Astrocyte (in vitro differentiated cells and primary cell): ENCODE measurements around the gene ZMYND15. TPM values are rescaled to one million over a fixed set of nuclear protein-coding genes. Genes with fewer than 3 reads are reported as not detected.

Source experiments
- DNase-seq: peaks from one replicate; pipeline ENCODE4 v3.0.0-alpha.2; 2010; ENCODE audit warnings: low read depth
- FAIRE-seq: peaks from 2 replicates; lab custom pipeline; 2011; peaks lifted over from hg19 to GRCh38; lab: Jason Lieb, UNC
- H2AFZ ChIP-seq: 2 replicates; pipeline ENCODE4 v1.6.0; 2012; ENCODE audit warnings: low read depth, low read length, inconsistent platforms
- H3K27ac ChIP-seq: 2 replicates; pipeline ENCODE4 v1.5.1; 2011; ENCODE audit warnings: low read depth, low read length, inconsistent platforms
- H3K27me3 ChIP-seq: 2 replicates; pipeline ENCODE4 v1.6.0; 2011; ENCODE audit warnings: low read length, inconsistent platforms; ENCODE audit not compliant: insufficient read depth
- H3K36me3 ChIP-seq: 2 replicates; pipeline ENCODE4 v1.5.1; 2011; ENCODE audit warnings: low read length, inconsistent platforms; ENCODE audit not compliant: insufficient read depth
- H3K4me1 ChIP-seq: 2 replicates; pipeline ENCODE4 v1.5.1; 2011; ENCODE audit warnings: low read length, inconsistent platforms; ENCODE audit not compliant: insufficient read depth
- H3K4me2 ChIP-seq: 2 replicates; pipeline ENCODE4 v1.6.0; 2012; ENCODE audit warnings: low read length, inconsistent platforms
- H3K4me3 ChIP-seq: 2 replicates; pipeline ENCODE4 v1.5.1; 2011; ENCODE audit warnings: low read depth, mild to moderate bottlenecking, low read length, inconsistent platforms; ENCODE audit not compliant: insufficient read depth
- H3K79me2 ChIP-seq: 2 replicates; pipeline ENCODE4 v1.6.0; 2012; ENCODE audit warnings: mild to moderate bottlenecking, low read length, inconsistent platforms; ENCODE audit not compliant: insufficient read depth
- H3K9ac ChIP-seq: 2 replicates; pipeline ENCODE4 v1.6.0; 2012; ENCODE audit warnings: mild to moderate bottlenecking, low read length, inconsistent platforms
- H3K9me3 ChIP-seq: 2 replicates; pipeline ENCODE4 v1.5.1; 2012; ENCODE audit warnings: low read depth, mild to moderate bottlenecking, low read length, inconsistent platforms; ENCODE audit not compliant: insufficient read depth
- H4K20me1 ChIP-seq: 2 replicates; pipeline ENCODE4 v1.6.0; 2012; ENCODE audit warnings: low read length, inconsistent platforms; ENCODE audit not compliant: insufficient read depth
- H3K27ac Mint-ChIP-seq: one replicate; pipeline ENCODE4 v1.8.0; 2021; ENCODE audit warnings: mild to moderate bottlenecking, mixed read lengths; ENCODE audit not compliant: unreplicated experiment
- H3K27me3 Mint-ChIP-seq: one replicate; pipeline ENCODE4 v1.8.0; 2021; ENCODE audit warnings: low read depth, mixed read lengths; ENCODE audit not compliant: unreplicated experiment
- H3K36me3 Mint-ChIP-seq: one replicate; pipeline ENCODE4 v1.8.0; 2021; ENCODE audit warnings: low read depth, mixed read lengths; ENCODE audit not compliant: unreplicated experiment
- H3K4me1 Mint-ChIP-seq: one replicate; pipeline ENCODE4 v1.8.0; 2021; ENCODE audit warnings: low read depth, mixed read lengths; ENCODE audit not compliant: unreplicated experiment
- H3K4me3 Mint-ChIP-seq: one replicate; pipeline ENCODE4 v1.8.0; 2021; ENCODE audit warnings: mild to moderate bottlenecking, moderate library complexity, mixed read lengths; ENCODE audit not compliant: unreplicated experiment
- H3K9me3 Mint-ChIP-seq: one replicate; pipeline ENCODE4 v1.8.0; 2021; ENCODE audit warnings: mild to moderate bottlenecking, mixed read lengths; ENCODE audit not compliant: unreplicated experiment
- CTCF ChIP-seq: IDR thresholded peaks from 2 replicates; pipeline ENCODE4 v1.5.1; 2011; ENCODE audit warnings: low read depth, mild to moderate bottlenecking, inconsistent platforms, low read length, moderate library complexity; ENCODE audit not compliant: insufficient read depth
- EZH2 ChIP-seq: IDR thresholded peaks from 2 replicates; pipeline ENCODE4 v1.6.1; 2012; ENCODE audit warnings: mild to moderate bottlenecking, low read length, inconsistent platforms; ENCODE audit not compliant: insufficient read depth
- total RNA-seq: library from RNA; stranded (reverse); gene quantifications from 2 replicates; pipeline ENCODE4 v1.2.1, GENCODE V29; 2021

Gene ZMYND15
- total RNA-seq, 1 donor from 2014 or later = 0.09 TPM

- Histone ChIP-seq H3K27ac (no peak overlapping the region), H3K79me2 (no peaks in the 10 kb centered on the region), H3K4me3 (peak overlapping the region; percentile 63), H3K4me1 (peaks cover 12% of the 10 kb centered on the region), H3K36me3 (no peaks in the 10 kb centered on the region), H3K27me3 (peaks cover 38% of the 10 kb centered on the region), H2AFZ (peak overlapping the region; percentile 92), H3K4me2 (peak overlapping the region; percentile 93), H3K9me3 (no peaks in the 10 kb centered on the region), H4K20me1 (no peaks in the 10 kb centered on the region), H3K9ac (no peak overlapping the region)
- peaks cover 9% of the 10 kb centered on the region for H3K36me3 Mint-ChIP-seq
- no peak for FAIRE-seq
- no peaks in the 10 kb centered on the region for H3K9me3 Mint-ChIP-seq
- no peak overlapping the region for H3K27ac Mint-ChIP-seq
- DNase-seq = no peak
- peak overlapping the region; percentile 85 for H3K4me3 Mint-ChIP-seq
- H3K4me1 Mint-ChIP-seq = no peaks in the 10 kb centered on the region
- peaks cover 56% of the 10 kb centered on the region for H3K27me3 Mint-ChIP-seq
- no peak for TF ChIP-seq CTCF
- no peak for TF ChIP-seq EZH2
Observed at GRCh38 chr17:4740025-4740351, 355 bp downstream of the ZMYND15 start.

- Histone ChIP-seq H3K36me3 (no peaks in the 10 kb centered on the region), H3K4me2 (no peak overlapping the region), H3K9ac (no peak overlapping the region), H3K27ac (no peak overlapping the region), H3K79me2 (no peaks in the 10 kb centered on the region), H3K4me3 (no peak overlapping the region), H3K9me3 (no peaks in the 10 kb centered on the region), H3K4me1 (peaks cover 12% of the 10 kb centered on the region), H4K20me1 (no peaks in the 10 kb centered on the region), H2AFZ (no peak overlapping the region), H3K27me3 (peaks cover 44% of the 10 kb centered on the region)
- H3K9me3 Mint-ChIP-seq = no peaks in the 10 kb centered on the region
- peak overlapping the region; percentile 85 for H3K4me3 Mint-ChIP-seq
- DNase-seq (no peak), FAIRE-seq (no peak)
- no peak overlapping the region for H3K27ac Mint-ChIP-seq
- TF ChIP-seq CTCF (no peak), EZH2 (no peak)
- no peaks in the 10 kb centered on the region for H3K4me1 Mint-ChIP-seq
- H3K27me3 Mint-ChIP-seq = peaks cover 57% of the 10 kb centered on the region
- H3K36me3 Mint-ChIP-seq = peaks cover 9% of the 10 kb centered on the region
Observed at GRCh38 chr17:4740584-4740983, 951 bp downstream of the ZMYND15 start.

- Histone ChIP-seq H3K4me2 (no peak overlapping the region), H3K27me3 (peaks cover 48% of the 10 kb centered on the region)
Observed at GRCh38 chr17:4741544-4741943, 1.9 kb downstream of the ZMYND15 start.

More at GRCh38 chr17:4741544-4741943, 1.9 kb downstream of the ZMYND15 start:
- peaks cover 9% of the 10 kb centered on the region for H3K36me3 Mint-ChIP-seq
- no peak overlapping the region for H3K4me3 ChIP-seq
- no peak for TF ChIP-seq EZH2
- no peak for TF ChIP-seq CTCF
- peaks cover 2% of the 10 kb centered on the region for H3K9me3 Mint-ChIP-seq
- H3K27ac Mint-ChIP-seq = peak overlapping the region; percentile 72
- H3K9ac ChIP-seq = no peak overlapping the region
- H3K27ac ChIP-seq = no peak overlapping the region
- H3K4me1 Mint-ChIP-seq = no peaks in the 10 kb centered on the region
- H3K27me3 Mint-ChIP-seq = peaks cover 66% of the 10 kb centered on the region
- H4K20me1 ChIP-seq = no peaks in the 10 kb centered on the region
- H3K4me1 ChIP-seq = peaks cover 12% of the 10 kb centered on the region
- H3K36me3 ChIP-seq = no peaks in the 10 kb centered on the region
- FAIRE-seq (no peak), DNase-seq (no peak)
- no peaks in the 10 kb centered on the region for H3K9me3 ChIP-seq
- H3K79me2 ChIP-seq = no peaks in the 10 kb centered on the region
- H2AFZ ChIP-seq = no peak overlapping the region
- no peak overlapping the region for H3K4me3 Mint-ChIP-seq
